HL-60 (cell line): ENCODE results near the gene MYL6B.

Source experiments
- DNase-seq, 2 experiments: peaks; one replicate each; pipeline ENCODE4 v3.0.0-alpha.2; 2010 to 2020; ENCODE audit warnings: low read depth in 1 of 2, low spot score in 1 of 2
- H3K27ac ChIP-seq: fragments of 250-450 bp; sonication (Bioruptor Pico); replicated peaks from 2 replicates; pipeline ENCODE4 v1.5.1; 2020; ENCODE audit warnings: mild to moderate bottlenecking, moderate library complexity
- H3K27me3 ChIP-seq: fragments of 250-450 bp; sonication (Bioruptor Pico); 2 replicates; pipeline ENCODE4 v1.5.1; 2021; ENCODE audit warnings: mild to moderate bottlenecking, moderate library complexity; ENCODE audit not compliant: insufficient read depth, poor library complexity, severe bottlenecking
- H3K4me3 ChIP-seq: replicated peaks from 2 replicates; pipeline ENCODE4 v1.5.1; 2011; ENCODE audit warnings: mild to moderate bottlenecking, control low read depth, low read length; ENCODE audit not compliant: insufficient read depth
- CTCF ChIP-seq: IDR thresholded peaks from one replicate; pipeline ENCODE4 v1.5.1; 2011; ENCODE audit warnings: low read length, control low read depth, inconsistent platforms; ENCODE audit not compliant: insufficient read depth
- GABPA ChIP-seq: IDR thresholded peaks from 2 replicates; pipeline ENCODE4 v1.6.1; 2012; ENCODE audit warnings: low read depth
- POLR2AphosphoS5 ChIP-seq: IDR thresholded peaks from 2 replicates; pipeline ENCODE4 v1.6.1; 2012; ENCODE audit warnings: low read depth
- REST ChIP-seq: IDR thresholded peaks from 2 replicates; pipeline ENCODE4 v1.6.1; 2012; ENCODE audit warnings: low read depth; ENCODE audit not compliant: insufficient replicate concordance
- SPI1 ChIP-seq: IDR thresholded peaks from 2 replicates; pipeline ENCODE4 v1.6.1; 2012; ENCODE audit warnings: low read depth, mild to moderate bottlenecking, borderline replicate concordance

Gene MYL6B

GRCh38 chr12:56120158-56120846, 32.1 kb upstream of the MYL6B start:
- H3K27me3 ChIP-seq = no peaks in the 10 kb centered on the region
- no peak overlapping the region for H3K27ac ChIP-seq
- TF ChIP-seq REST = no peak
- TF ChIP-seq GABPA = no peak
- no peak for TF ChIP-seq SPI1
- no peak for TF ChIP-seq CTCF
- DNase-seq = no peak
- H3K4me3 ChIP-seq = no peak overlapping the region

- Histone ChIP-seq H3K27ac (no peak overlapping the region), H3K4me3 (no peak overlapping the region), H3K27me3 (no peaks in the 10 kb centered on the region)
- no peak for TF ChIP-seq REST
- no peak for TF ChIP-seq CTCF
- no peak for TF ChIP-seq GABPA
- TF ChIP-seq POLR2AphosphoS5 = no peak
- no peak for TF ChIP-seq SPI1
- no peak for DNase-seq
Measured at GRCh38 chr12:56121204-56121870, 31.1 kb upstream of the MYL6B start.

GRCh38 chr12:56122637-56123036, 29.8 kb upstream of the MYL6B start:
- no peak overlapping the region for H3K27ac ChIP-seq
- H3K27me3 ChIP-seq = no peaks in the 10 kb centered on the region
- H3K4me3 ChIP-seq = no peak overlapping the region
- no peak for TF ChIP-seq GABPA
- TF ChIP-seq SPI1 = no peak
- no peak for TF ChIP-seq CTCF
- TF ChIP-seq POLR2AphosphoS5 = no peak
- TF ChIP-seq REST = no peak
- no peak for DNase-seq
